Activated naive CD4-positive, alpha-beta T cell treated with anti-CD3 and anti-CD28 coated beads, Interleukin-2, amount 50 U/mL, for 72 hours (primary cell): ENCODE results near the gene MVB12B. TPM values are rescaled to one million over a fixed set of nuclear protein-coding genes. Genes with fewer than 3 reads are reported as not detected.

Source experiments
- ATAC-seq, 2 donors: fragments of 150-1000 bp; cut with Tn5 transposase; 2 replicates each; pipeline ENCODE4 v1.10.0; 2021; ENCODE audit warnings: mild to moderate bottlenecking in 2 of 2, moderate library complexity in 2 of 2
- DNase-seq, 2 donors: peaks; one replicate each; pipeline ENCODE4 v3.0.0; 2021 to 2022; ENCODE audit warnings: low spot score in 2 of 2
- H3K27ac Mint-ChIP-seq, 2 donors: one replicate each; pipeline ENCODE4 v1.8.0; 2022; ENCODE audit warnings: mild to moderate bottlenecking in 2 of 2, mixed read lengths in 2 of 2
- H3K36me3 Mint-ChIP-seq, 2 donors: one replicate each; pipeline ENCODE4 v1.8.0; 2022; ENCODE audit warnings: mixed read lengths in 2 of 2
- H3K9me3 Mint-ChIP-seq, 2 donors: one replicate each; pipeline ENCODE4 v1.8.0; 2022; ENCODE audit warnings: mixed read lengths in 2 of 2
- total RNA-seq, 2 donors: library from RNA; stranded (reverse); gene quantifications; one replicate each; pipeline ENCODE4 v1.2.3, GENCODE V29; 2022

MVB12B gene
- total RNA-seq, 2 donors from 2014 or later, result 1.4 to 2.3 TPM

- no peaks in the 10 kb centered on the region for H3K36me3 Mint-ChIP-seq
- H3K27ac Mint-ChIP-seq, result no peak overlapping the region
Measured at GRCh38 chr9:126511411-126511810, 184.8 kb downstream of the MVB12B start.

GRCh38 chr9:126513159-126514036 is 186.8 kb downstream of the MVB12B start:
- ATAC-seq (no peak), DNase-seq (peak in 1 of 2 donors; percentile 25)
- Mint-ChIP-seq H3K9me3 (no peaks in the 10 kb centered on the region), H3K27ac (no peak overlapping the region), H3K36me3 (no peaks in the 10 kb centered on the region)

More at GRCh38 chr9:126511411-126511810, 184.8 kb downstream of the MVB12B start:
- no peak for ATAC-seq
- DNase-seq, result no peak
- H3K9me3 Mint-ChIP-seq, result no peaks in the 10 kb centered on the region

GRCh38 chr9:126514037-126514821 is 187.6 kb downstream of the MVB12B start:
- ATAC-seq (peak in 1 of 2 donors; percentile 63), DNase-seq (peak; percentile 54 to 76)
- Mint-ChIP-seq H3K27ac (no peak overlapping the region), H3K36me3 (no peaks in the 10 kb centered on the region), H3K9me3 (no peaks in the 10 kb centered on the region)

GRCh38 chr9:126515001-126515872 is 188.6 kb downstream of the MVB12B start:
- ATAC-seq, result no peak
- Mint-ChIP-seq H3K27ac (no peak overlapping the region), H3K9me3 (no peaks in the 10 kb centered on the region), H3K36me3 (no peaks in the 10 kb centered on the region)
- DNase-seq, result peak in 1 of 2 donors; percentile 43

- Mint-ChIP-seq H3K9me3 (no peaks in the 10 kb centered on the region), H3K27ac (no peak overlapping the region), H3K36me3 (no peaks in the 10 kb centered on the region)
- DNase-seq (no peak), ATAC-seq (no peak)
Measured at GRCh38 chr9:126515873-126516505, 189.4 kb downstream of the MVB12B start.

- Mint-ChIP-seq H3K9me3 (no peaks in the 10 kb centered on the region), H3K27ac (peak overlapping the region in 1 of 2 donors; percentile 39), H3K36me3 (no peaks in the 10 kb centered on the region)
- DNase-seq (no peak), ATAC-seq (peak in 1 of 2 donors; percentile 1)
Measured at GRCh38 chr9:126516561-126516935, 189.9 kb downstream of the MVB12B start.

GRCh38 chr9:126516936-126517832 is 190.6 kb downstream of the MVB12B start:
- Mint-ChIP-seq H3K27ac (peak overlapping the region; percentile 39 to 57), H3K9me3 (no peaks in the 10 kb centered on the region), H3K36me3 (no peaks in the 10 kb centered on the region)
- ATAC-seq, result peak; percentile 81 to 88
- DNase-seq, result peak; percentile 51 to 73

- H3K36me3 Mint-ChIP-seq, result no peaks in the 10 kb centered on the region
- ATAC-seq (no peak), DNase-seq (no peak)
- peak overlapping the region in 1 of 2 donors; percentile 39 for H3K27ac Mint-ChIP-seq
- H3K9me3 Mint-ChIP-seq, result no peaks in the 10 kb centered on the region
Measured at GRCh38 chr9:126517833-126518356, 191.3 kb downstream of the MVB12B start.

- DNase-seq, result no peak
- no peak overlapping the region for H3K27ac Mint-ChIP-seq
- H3K36me3 Mint-ChIP-seq, result no peaks in the 10 kb centered on the region
- no peaks in the 10 kb centered on the region for H3K9me3 Mint-ChIP-seq
- ATAC-seq, result no peak
Measured at GRCh38 chr9:126518763-126519162, 192.1 kb downstream of the MVB12B start.

- DNase-seq (peak in 1 of 2 donors; percentile 20), ATAC-seq (peak in 1 of 2 donors; percentile 43)
- Mint-ChIP-seq H3K27ac (no peak overlapping the region), H3K9me3 (no peaks in the 10 kb centered on the region), H3K36me3 (no peaks in the 10 kb centered on the region)
Measured at GRCh38 chr9:126519660-126520420, 193.2 kb downstream of the MVB12B start.

- DNase-seq (no peak), ATAC-seq (no peak)
- H3K36me3 Mint-ChIP-seq, result no peaks in the 10 kb centered on the region
- no peaks in the 10 kb centered on the region for H3K9me3 Mint-ChIP-seq
- no peak overlapping the region for H3K27ac Mint-ChIP-seq
Measured at GRCh38 chr9:126520453-126520852, 193.8 kb downstream of the MVB12B start.

- ATAC-seq, result no peak
- Mint-ChIP-seq H3K36me3 (no peaks in the 10 kb centered on the region), H3K27ac (no peak overlapping the region), H3K9me3 (no peaks in the 10 kb centered on the region)
- DNase-seq, result peak in 1 of 2 donors; percentile 16
Measured at GRCh38 chr9:126521089-126521488, 194.5 kb downstream of the MVB12B start.

- DNase-seq (peak in 1 of 2 donors; percentile 25), ATAC-seq (no peak)
- Mint-ChIP-seq H3K9me3 (no peaks in the 10 kb centered on the region), H3K27ac (no peak overlapping the region), H3K36me3 (no peaks in the 10 kb centered on the region)
Measured at GRCh38 chr9:126521551-126521950, 194.9 kb downstream of the MVB12B start.

GRCh38 chr9:126521976-126522590 is 195.5 kb downstream of the MVB12B start:
- Mint-ChIP-seq H3K36me3 (no peaks in the 10 kb centered on the region), H3K9me3 (no peaks in the 10 kb centered on the region), H3K27ac (no peak overlapping the region)
- no peak for ATAC-seq
- peak in 1 of 2 donors; percentile 26 for DNase-seq
